HG02943 (cell line): Measurements from ENCODE around the gene RBP3.
A peak's percentile ranks its signal among the peaks of the same experiment; 100 is the strongest.
"Not testable (repeated sequence)": the region's sequence is repeated elsewhere in the genome, so short reads cannot be mapped to it uniquely, and the experiment has no call there.

Experiments
- ATAC-seq: cut with Tn5 transposase; IDR thresholded peaks from one replicate; pipeline ENCODE4 v1.9.1; 2021; ENCODE audit warnings: mild to moderate bottlenecking, low read depth, moderate library complexity; ENCODE audit not compliant: unreplicated experiment

Gene RBP3

GRCh38 chr10:47370015-47370767, 22.0 kb downstream of the RBP3 start:
- ATAC-seq: no peak

- ATAC-seq: no peak
Observed at GRCh38 chr10:47370878-47371277, 22.7 kb downstream of the RBP3 start.

DNA sequence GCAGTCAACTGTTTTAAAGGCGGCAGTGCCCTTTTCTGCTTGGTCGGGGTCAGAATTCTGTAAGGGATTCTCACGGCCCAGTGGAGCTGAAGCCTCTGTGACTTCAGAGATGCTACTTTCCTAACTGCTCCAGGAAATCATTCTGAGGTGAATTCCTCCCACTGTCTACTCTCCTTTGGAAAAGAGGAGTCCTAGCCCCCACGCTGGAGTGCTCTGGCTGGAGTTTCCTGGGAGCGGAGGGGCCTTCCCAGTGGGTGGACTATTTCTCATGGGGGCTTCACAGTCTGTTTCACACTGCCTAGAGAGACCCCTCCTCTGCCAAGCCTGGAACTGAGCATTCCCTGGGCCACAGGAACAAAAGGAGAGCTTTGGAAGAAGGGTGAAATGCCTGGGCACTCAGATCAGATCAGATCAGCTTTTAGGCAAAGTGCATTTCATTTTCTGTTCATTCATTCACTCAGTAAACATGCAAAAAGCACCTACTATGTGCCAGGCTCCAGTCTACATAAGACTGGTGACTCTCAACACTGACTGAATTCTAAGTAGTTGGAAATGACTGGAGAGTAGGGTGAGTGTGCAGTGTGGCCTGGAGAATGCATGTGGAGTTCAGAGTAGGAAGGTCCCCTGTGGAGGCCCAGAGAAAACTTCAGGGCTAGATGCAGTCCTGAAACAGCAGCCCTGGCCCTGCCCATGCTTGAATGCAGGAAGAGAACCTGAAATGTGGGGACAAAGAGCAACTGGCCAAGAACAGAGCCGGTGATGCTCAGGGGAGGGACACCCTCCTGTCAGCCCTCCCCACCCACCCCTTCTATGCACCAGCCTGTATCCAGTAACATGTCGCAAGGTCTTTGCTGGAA, 23.7 kb downstream of the RBP3 start:
- no peak for ATAC-seq

GRCh38 chr10:47372726-47373125, 24.6 kb downstream of the RBP3 start:
- ATAC-seq: no peak

DNA sequence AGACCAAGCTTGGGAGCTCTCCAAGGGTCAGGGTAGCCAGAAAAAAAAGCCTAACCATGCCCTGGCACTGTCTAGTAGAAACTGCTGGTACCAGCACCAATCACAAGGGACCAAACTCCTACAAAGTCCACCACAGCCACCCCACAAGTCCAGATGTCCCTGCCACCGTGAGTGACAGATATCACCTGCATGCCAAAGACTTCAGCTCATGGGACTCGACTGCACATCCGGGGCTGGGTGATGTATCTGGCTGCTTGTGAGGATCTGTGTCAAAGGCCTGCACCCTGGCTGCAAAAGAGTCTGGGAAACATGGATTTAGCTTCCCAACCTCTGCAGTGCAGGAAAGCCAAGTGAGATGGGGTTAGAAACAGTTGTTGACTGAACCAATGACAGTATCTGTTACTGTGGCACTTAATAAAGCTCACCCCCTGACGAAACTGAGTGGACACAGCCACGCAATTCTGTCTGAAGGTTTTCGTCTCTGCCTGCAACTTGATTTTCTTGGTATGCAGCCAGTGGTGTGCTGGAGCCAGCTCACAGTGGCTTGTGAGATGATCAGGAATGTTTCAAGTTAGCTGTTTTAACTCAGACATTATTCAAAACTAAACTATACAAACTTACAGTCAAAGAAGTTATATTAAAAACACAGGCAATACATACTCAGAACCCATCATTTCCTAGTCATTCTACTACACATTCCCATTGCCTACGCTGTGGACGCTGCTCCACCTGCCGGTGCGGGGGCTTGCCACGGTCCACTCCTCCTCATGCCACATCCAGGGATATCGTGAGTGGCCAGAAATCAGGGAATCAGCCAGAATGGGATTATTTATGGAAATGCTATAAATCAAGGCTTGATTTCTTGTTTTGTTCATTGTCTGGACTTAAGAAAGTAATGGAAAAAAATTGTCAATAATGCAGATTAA, 26.7 kb downstream of the RBP3 start:
- no peak for ATAC-seq

DNA sequence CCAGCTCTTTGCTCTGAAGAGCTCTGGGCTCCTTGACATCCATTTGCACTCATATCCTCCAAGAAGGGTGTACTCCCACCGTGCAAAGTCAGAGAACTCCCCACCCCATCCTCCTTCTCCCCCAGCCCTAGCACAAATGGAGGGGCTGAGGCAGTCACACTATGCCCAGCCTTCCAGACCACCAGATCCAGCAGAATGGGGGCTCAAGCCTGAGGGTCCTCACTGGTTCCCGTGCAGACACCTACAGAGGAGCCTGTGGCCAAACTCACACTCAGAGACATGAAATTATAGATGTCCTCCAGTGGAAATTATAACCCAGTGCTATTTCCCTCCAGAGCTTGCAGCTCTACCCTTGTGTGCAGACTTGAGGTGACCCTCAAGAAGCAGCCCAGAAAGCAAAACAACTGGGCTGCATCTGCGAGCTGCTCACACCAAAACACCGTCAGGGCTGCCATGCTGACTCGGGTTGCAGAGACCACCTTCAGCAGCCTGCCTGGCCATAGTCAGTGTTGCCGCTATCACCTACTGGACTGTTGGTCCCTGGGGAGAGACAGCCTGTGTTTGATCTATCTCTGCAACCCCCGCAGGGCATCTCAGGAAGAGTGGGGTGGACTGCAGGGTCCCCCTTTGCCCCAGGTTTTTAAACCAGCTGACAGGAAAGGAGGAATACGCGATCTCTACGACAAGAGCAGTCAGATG, 28.5 kb downstream of the RBP3 start:
- ATAC-seq: no peak

DNA sequence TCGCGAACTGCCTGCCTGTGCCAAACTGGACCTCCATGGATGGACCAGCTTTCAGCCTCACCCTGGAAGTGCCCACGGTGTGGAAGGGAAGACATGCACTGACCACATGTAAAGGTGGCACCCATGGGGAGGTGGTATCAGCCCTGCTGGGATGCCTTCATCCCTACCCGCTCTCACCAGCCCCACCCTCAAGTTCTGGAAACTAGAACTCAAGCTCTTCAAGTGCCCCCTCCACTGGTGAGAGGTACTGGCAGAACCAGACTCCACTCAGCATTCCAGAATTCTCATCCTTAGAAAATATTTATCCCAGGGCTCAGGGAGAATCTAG, 30.0 kb downstream of the RBP3 start:
- ATAC-seq: no peak

DNA sequence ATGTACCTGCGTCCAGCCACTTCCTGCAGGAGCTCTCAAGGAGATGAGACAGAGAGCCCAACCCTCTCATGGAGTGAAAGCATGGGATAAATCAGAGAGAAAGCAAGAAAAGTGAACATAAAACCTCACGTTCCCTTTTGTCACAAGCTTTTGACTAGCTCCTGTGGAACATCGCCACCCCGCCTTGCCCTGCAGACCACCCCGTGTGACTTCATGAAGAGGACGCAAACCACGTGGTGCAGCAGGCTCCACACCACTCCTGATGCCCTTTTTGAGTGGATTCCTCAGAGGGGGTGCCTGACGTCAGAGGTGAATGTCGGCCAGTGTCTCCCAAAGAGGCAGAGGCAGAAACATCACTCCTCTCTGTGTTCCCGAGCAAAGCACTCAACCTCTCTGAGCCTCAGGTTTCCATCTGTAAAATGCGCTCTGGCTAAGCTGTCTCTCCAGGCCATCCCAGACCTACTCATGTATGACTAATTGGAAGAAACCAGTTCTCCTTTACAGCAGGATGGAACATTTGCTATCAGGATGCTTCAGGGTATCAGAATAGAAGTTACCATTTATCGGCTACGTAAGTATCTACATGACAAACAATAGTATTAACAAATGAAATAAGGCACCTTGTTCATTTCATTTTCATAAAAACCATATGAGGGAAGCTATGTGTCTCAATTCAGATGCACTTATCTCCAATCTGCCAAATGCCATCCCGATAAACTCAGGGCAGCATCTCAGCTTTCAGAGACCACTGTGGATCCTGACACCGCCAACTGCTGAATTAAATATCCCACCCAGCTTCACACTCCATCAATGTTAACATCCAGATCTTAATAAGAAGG, 30.7 kb downstream of the RBP3 start:
- ATAC-seq: no peak

- no peak for ATAC-seq
Observed at GRCh38 chr10:47379445-47379785, 31.3 kb downstream of the RBP3 start.

DNA sequence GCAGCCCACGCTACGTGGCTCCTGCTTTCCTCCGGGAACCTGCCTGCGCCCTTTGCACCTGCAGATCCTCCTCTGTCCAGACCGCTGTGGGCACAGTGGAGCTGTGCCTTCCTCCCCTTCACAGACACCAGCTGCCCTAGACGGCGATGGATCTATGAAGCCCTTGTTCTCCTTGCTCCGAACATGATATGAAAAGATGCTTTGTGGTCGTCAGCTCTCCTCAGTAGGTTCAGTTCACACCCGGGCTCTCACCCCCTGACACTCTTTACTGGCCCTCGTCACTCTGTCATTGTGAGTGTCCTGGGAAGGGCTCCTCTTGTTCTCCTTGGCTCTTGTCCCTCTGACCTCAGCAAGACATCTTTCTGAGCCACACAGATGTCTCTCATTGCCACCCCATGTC, 31.7 kb downstream of the RBP3 start:
- ATAC-seq: no peak

DNA sequence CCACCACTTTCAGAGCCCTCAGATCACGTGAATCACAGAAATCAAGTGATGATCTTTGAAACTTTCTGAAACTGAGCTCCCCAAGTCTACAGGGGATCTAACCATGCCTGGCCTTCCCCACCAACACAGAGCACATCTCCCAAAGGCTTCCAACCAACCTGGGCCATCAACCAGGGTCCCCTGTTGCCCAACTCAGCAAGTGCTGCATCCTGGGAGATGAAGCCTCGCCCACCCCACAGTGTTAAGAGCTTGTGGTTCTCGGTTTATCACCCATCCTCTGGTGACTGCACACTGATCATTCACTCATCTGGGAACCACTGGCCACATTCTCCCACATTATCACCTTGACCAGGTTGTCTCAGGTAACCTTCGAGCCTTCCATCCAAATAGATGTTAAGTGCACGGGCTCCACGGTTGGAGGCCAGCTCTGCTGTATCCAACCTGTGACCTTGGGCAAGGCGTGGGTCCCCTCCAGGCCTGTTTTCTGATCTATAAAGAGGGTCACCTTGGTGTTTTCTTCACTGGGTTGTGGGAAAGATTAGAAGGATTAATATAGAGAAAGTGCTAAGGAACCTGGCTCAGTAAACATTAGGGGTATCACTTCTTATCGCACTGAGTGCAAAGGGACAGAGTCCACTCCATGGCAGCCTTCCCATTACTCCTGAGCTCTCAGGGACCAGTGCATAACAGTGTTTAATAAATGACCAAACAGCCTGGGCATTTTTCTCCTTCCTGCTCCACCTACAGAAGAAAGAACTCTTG, 32.4 kb downstream of the RBP3 start:
- ATAC-seq: no peak

GRCh38 chr10:47381103-47381395, 32.9 kb downstream of the RBP3 start:
- no peak for ATAC-seq

- no peak for ATAC-seq
Observed at GRCh38 chr10:47381427-47382379, 33.5 kb downstream of the RBP3 start.

GRCh38 chr10:47383261-47384147, 35.3 kb downstream of the RBP3 start:
- no peak for ATAC-seq

- peak; percentile 85 for ATAC-seq
Observed at GRCh38 chr10:47384148-47384921, 36.2 kb downstream of the RBP3 start, which contains the start of gene ZNF488. ZNF488 (minus strand) TSS chr10:47384293; CDS start chr10:47368829, 15,464 bp downstream.

DNA sequence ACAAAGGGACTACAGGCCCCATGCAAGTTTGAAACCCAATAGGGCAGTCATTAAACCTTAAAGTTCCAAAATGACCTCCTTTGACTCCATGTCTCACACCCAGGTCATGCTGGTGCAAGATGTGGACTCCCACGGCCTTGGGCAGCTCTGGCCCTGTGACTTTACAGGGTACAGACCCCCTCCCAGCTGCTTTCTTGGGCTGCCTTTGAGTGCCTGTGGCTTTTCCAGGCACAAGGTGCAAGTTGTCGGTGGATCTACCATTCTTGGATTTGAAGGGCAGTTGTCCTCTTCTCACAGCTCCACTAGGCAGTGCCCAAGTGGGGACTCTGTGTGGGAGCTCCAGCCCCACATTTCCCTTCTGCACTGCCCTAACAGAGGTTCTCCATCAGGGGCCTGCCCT, 37.9 kb downstream of the RBP3 start:
- ATAC-seq: not testable (repeated sequence)
